Activated CD4-positive, CD25-positive, alpha-beta regulatory T cell (primary cell): ENCODE measurements around the gene TNFAIP8L2.

Source experiments
- DNase-seq, 4 experiments: peaks; one replicate each; lab custom pipeline; 2025; lab: John Stamatoyannopoulos, UW

The TNFAIP8L2 gene

GRCh38 chr1:151156515-151156819 is at the start of gene TNFAIP8L2:
TSS of gene TNFAIP8L2 (plus strand) at chr1:151156649. CDS start at chr1:151158698, 2,049 bp downstream.
- DNase-seq = peak; percentile 39 to 64 (median 44)

DNA sequence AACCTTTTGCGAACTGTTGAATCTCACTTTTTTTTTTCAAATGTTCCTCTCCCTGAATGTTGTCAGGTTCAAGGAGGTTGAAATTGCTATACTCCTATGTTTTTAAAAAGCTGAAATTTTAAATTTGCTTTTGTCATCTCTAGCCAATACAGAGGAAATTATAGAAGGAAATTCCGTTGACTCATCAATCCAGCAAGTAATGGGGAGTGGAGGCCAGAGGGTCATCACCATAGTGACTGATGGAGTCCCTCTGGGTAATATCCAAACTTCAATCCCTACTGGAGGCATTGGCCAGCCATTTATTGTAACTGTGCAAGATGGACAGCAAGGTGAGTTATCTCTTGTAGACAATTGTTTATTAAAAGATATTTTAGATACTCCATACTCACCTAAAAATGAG is 49.6 kb upstream of the TNFAIP8L2 start:
- no peak for DNase-seq

- no peak for DNase-seq
Measured at GRCh38 chr1:151108331-151108730, 48.1 kb upstream of the TNFAIP8L2 start.

- DNase-seq = no peak
Measured at GRCh38 chr1:151113877-151114276, 42.6 kb upstream of the TNFAIP8L2 start.

GRCh38 chr1:151124763-151125403 is 31.6 kb upstream of the TNFAIP8L2 start:
- no peak for DNase-seq

DNA sequence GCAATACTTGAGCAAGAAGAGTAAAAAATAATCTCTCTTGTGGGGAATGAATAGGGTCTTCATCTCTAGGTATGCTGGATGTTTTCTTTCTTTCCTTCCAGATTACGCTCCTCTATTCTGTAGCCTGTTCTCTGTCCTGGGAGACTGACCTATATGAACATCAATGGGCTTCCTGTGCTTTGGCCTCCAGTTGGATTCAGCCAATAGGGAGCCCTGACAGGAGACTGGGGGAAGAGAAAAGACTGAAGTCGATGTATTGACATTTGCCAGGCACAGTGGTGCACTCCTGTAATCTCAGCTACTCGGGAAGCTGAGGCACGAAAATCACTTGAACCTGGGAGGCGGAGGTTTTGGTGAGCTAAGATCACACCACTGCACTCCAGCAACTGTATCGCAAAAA is 27.6 kb upstream of the TNFAIP8L2 start:
- DNase-seq = no peak

DNA sequence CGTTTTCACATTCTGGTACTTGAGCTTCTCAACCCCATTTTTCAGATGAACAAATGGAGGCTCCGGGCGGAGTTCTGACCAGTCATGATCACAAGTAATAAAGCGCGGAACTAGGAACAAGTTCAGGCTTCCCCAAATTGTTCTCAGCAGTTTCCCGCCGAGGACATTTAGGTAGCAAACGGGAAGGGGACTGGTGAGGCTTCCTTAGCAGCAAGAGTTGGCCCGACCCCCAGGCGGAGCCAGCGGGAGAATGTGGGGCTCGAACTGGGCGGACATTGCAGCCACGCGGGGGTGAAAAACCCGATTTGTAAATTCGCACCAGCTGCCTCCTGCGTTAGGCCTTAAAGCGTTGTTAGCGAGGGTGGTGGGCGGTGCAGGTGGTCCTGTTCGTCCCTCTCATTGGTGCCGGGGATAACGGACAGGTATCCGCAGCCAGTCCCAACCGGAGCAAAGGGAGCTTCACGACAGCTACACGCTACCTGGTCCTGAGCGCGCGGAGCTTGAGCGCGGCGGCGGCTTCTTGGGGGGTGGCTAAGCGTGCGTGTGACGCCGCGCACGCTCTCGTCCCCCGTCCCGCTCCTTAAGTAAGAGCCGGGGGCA is 25.4 kb upstream of the TNFAIP8L2 start:
- peak; percentile 39 to 64 (median 50) for DNase-seq

DNA sequence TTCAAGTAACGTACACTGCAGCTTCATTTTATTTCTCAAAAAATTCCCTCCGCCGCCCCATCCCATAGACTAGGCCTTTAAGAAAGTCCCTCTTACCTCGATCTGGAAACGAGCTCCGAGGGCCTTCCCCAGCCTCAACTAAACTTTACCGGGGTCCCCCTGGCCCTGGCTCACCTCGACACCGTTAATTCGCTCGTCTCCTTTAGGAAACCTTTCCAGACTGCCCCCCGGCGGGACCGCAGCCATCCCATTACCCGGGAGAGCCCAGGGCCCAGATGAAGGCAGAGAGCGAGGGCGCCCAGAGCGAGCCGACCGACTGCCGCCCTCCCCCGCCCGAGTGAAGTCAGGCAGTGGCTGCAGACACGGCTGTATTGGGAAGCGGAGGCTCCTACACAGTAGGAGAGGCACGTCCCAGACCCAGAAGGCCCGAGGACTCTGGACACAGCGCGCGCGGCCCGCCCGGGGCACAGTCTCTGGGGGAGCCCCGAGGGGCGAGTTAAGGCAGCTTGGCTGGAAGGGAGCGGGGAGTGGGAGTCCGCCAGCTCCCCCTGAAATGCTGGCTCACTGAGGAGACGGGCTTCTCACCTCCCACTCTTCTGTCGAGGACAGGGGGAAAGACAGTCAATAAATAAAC is 24.6 kb upstream of the TNFAIP8L2 start:
- no peak for DNase-seq

GRCh38 chr1:151132335-151133017 is 24.0 kb upstream of the TNFAIP8L2 start:
- DNase-seq = no peak

DNA sequence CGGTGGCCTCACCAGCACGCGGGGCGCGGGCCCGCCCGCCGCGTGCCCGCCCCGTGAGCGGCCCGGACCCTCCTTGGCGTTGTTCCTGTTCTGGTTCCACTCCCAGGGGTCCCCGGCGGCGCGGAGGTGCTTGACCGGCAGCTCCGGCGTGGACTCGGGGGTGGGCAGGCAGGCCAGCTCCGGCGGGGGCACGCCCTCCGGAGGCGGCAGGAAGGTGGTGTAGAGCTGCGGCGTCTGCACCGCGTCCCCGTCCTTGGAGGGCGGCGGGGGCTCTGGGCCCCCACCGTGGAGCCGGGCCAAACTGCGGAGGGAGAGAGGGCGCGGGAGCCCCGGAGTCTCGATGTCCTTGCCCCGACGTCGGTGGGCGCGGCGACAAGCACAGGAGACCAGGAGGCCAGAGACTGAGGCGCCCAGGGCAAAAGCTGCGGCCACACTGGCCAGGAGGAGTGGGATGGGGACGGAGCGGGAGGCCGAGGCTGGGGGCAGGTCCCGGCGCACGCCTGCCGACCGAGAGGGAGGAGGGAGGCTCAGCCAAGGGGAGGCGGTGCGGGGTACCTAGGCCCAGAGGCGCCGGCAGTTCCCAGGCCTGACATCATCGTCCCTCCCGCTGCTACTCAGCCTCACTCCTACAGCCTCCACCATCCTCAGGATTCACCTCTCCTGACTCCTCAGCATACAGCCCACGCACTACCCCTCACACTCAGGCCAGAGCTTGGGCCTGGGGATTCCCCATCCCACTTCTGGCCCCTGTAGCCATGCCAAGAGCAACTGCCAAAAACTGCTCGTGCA is 23.2 kb upstream of the TNFAIP8L2 start:
- DNase-seq = no peak

DNA sequence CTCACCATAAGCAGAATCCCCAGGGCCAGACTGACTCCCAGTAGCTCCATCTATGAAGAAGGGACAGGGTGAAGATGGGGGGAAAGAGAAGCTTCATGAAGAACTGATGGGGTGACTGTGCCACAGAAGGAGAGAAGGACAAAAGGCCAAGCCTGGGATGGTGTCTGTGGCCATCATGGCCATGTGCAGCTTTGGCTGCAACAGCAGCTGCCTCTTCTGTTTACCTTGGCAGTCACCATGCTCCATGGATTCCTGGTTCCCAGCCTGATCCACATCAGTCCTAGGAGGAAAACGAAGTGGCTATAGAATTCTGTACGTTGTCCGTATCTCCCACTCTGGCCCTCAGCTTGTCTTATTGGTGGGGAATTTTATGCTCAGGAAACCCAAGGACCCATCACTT is 22.1 kb upstream of the TNFAIP8L2 start:
- DNase-seq = no peak

GRCh38 chr1:151134991-151135390 is 21.5 kb upstream of the TNFAIP8L2 start:
- DNase-seq = no peak

DNA sequence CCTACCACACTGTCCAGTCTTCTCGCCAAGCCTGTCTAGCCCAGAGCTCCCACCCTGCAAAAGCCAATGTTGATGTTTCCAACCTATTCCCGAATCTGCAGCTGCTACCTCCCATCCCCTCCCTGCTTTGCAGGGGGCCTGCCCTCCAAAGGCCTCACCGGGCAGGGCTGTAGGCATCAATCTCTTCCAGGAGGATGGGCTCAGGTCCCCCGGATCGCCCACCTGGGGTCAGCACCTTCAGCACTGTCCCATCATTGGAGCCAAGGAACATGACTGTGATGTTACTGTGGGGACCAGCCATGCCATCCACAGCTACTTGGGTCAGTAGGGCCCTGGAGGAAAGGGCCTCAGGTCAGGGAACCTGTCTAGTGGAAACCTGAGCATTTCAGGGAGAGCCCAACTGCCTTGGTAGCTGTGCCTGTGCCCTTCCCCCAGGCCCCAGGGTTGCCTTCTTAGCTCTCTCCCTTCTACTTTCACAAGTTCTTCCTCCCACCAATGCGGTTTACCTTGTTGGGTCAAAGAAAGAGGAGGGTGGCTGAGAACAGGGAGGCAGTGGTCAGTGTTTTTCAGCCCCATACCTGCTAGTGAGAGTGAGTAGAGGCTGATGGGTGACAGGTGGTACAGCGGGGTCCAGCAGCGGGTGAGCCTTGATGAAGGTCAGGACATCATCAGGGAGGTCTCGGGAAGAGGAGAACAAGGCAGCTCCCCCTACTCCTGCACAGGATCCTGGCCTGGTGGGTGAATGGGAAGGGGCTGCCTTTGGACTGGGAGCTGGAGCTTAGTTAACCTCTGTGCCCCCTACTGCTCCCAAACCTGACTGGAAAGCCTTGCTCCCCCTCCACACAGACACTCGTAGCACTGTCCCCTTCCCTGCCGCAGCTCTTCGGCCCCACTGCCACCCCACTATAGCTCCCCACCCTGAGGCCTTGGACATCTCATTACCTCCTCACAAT is 20.7 kb upstream of the TNFAIP8L2 start:
- DNase-seq = no peak

DNA sequence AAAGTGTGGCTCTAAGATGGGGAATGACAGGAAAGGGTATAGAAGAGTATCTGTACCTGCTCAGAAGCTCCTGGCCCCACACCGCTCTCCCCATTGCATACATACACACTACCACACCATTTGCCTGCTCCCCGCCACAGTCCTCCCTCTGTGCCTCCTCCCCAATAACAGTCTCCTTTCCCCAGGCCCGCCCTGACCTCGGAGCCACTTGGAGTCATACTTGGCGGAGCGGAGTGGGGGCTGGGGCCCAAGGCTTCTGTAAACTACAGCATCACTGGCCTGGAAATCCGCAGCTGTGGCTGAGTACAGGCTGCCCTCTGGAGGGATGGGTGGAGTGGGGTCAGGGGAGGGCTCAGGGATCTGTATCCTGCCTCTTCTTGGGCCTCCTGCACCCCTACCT is 18.7 kb upstream of the TNFAIP8L2 start:
- DNase-seq = no peak

DNA sequence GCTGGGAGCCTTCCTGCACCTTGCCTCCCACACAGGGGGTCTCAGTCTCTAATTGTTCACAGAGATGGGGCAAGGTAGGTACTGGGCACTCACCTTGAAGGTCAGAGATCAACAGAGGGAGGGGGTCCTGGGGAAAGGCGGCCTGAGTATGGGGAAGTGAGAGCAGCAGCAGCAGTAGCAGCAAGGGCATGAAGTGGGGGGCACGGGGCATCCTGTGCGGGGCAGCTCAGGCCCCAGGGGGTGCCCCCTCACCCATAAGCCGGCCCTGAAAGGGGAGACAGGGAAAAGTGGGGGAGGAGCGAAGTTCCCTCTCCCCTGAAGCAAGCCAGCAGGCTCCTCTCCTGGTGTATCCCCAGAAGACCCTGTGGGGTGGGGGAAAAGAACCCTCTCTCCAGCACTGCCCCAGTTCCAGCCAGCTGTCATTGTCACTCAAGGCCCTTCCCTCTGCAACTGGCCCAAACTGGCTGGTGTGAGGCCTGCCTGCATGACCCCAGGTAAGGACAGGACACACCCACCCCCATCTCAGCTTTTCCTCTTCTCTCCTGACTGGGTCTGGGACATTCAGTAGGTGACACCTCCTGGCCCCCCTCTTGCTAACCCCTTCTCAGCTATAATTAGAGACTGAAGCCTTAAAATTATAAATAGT is 13.9 kb upstream of the TNFAIP8L2 start:
- no peak for DNase-seq

GRCh38 chr1:151143057-151143435 is 13.4 kb upstream of the TNFAIP8L2 start:
- no peak for DNase-seq

GRCh38 chr1:151143986-151144385 is 12.5 kb upstream of the TNFAIP8L2 start:
- no peak for DNase-seq

DNA sequence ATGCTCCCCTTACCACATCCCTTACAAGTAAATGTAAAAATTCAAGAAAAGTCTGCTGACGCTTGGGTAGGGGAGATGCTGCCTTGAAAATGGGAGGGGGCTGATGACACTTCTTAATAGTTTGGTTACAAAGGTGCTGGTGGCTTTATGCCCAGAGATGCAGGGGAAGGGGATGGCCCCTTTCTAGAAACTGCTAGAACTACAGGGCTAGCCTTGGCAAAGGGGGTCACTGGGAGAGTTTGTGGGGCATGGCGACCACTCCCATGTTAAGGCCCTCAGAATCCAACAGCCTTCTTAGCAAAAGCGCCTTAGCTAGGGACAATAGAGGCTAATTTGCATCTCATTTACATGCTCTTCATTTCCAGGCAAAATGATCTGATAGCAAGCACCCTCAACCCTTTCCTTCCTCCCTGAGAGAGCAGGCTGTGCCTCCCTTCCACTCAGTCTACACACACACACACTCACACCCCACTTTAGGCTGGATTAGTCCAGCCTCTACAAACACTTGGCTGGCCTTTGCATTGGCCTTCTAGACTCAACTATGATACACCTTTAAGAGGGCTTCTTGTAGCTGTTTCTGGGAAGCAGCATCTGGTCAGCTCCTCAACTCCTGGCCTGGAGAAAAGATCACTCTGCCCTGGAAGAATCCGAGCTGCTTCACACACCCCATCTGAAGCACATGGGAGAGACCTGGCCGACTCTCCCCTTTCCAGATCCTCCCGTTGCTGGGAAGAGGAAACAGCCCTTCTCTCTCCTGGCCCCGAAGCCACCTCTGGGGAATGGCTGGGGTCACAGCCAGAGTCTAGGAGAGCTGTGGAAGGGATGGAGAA is 11.8 kb upstream of the TNFAIP8L2 start:
- no peak for DNase-seq

DNA sequence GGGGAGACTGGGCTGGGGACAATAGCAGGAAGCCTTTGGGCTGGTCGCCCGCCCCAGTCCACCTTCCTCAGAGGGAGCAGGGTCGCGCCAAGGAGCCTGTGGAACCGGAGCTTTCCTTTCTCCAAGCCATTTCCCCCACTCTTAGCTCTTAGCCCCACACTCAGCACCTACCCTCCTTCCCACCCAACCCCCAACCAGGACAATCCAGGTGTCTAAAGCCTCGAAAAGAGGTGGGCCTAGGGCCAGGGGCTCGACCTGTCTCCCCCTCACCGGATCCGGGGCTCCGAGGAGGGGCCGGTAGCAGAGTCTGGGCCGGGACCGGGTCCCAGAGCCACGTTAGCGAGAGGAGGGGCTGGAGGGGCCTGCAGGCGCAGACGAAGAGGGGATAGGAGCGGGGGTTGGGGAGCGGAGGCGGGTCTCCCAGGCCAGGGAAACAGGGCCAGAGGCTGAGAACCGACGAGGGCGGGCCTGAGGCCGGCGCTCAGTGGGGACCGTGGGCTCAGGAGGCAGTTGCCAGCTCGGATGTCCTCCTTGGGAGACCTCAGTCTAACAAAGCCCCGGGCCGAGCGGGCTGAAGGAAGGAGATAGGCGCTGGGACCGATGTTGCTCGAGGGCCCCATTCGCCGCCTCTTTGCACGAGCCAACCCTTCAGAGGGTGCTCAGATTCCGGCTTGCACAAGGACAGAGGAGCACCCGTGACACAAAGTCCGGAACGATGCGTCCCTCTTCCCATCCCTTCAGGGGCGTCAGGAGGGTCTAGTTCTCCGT is 11.0 kb upstream of the TNFAIP8L2 start:
- no peak for DNase-seq
